GM19025 (cell line): ENCODE measurements around the gene RBP5.

Experiments
- ATAC-seq: cut with Tn5 transposase; IDR thresholded peaks from one replicate; pipeline ENCODE4 v1.9.1; 2021; ENCODE audit warnings: mild to moderate bottlenecking, low read depth, moderate library complexity; ENCODE audit not compliant: unreplicated experiment

The RBP5 gene

GRCh38 chr12:7128681-7129286, at the start of gene RBP5:
RBP5 (minus strand) TSS chr12:7128889; CDS start chr12:7128775, 114 bp downstream.
- no peak for ATAC-seq

GRCh38 chr12:7178481-7178880, 49.8 kb upstream of the RBP5 start:
- ATAC-seq = no peak

- no peak for ATAC-seq
Measured at GRCh38 chr12:7176595-7176994, 47.9 kb upstream of the RBP5 start.

GRCh38 chr12:7175493-7175892, 46.8 kb upstream of the RBP5 start:
- no peak for ATAC-seq

GRCh38 chr12:7171854-7172253, 43.2 kb upstream of the RBP5 start:
- ATAC-seq = no peak

- ATAC-seq = no peak
Measured at GRCh38 chr12:7169951-7170350, 41.3 kb upstream of the RBP5 start.

GRCh38 chr12:7162691-7163114, 34.0 kb upstream of the RBP5 start:
- ATAC-seq = no peak

- ATAC-seq = no peak
Measured at GRCh38 chr12:7161811-7162210, 33.1 kb upstream of the RBP5 start.

GRCh38 chr12:7161327-7161726, 32.6 kb upstream of the RBP5 start:
- ATAC-seq = no peak

GRCh38 chr12:7160183-7160582, 31.5 kb upstream of the RBP5 start:
- no peak for ATAC-seq

GRCh38 chr12:7158781-7159609, 30.3 kb upstream of the RBP5 start:
- no peak for ATAC-seq

- ATAC-seq = no peak
Measured at GRCh38 chr12:7157391-7157790, 28.7 kb upstream of the RBP5 start.

GRCh38 chr12:7156259-7157197, 27.8 kb upstream of the RBP5 start:
- ATAC-seq = no peak

GRCh38 chr12:7155471-7156034, 26.9 kb upstream of the RBP5 start:
- ATAC-seq = no peak

- ATAC-seq = no peak
Measured at GRCh38 chr12:7154901-7155470, 26.3 kb upstream of the RBP5 start.

- ATAC-seq = no peak
Measured at GRCh38 chr12:7154042-7154441, 25.4 kb upstream of the RBP5 start.

GRCh38 chr12:7152818-7153217, 24.1 kb upstream of the RBP5 start:
- ATAC-seq = no peak

- ATAC-seq = no peak
Measured at GRCh38 chr12:7151532-7151931, 22.8 kb upstream of the RBP5 start.

- ATAC-seq = no peak
Measured at GRCh38 chr12:7150841-7151240, 22.2 kb upstream of the RBP5 start.

- ATAC-seq = no peak
Measured at GRCh38 chr12:7150356-7150755, 21.7 kb upstream of the RBP5 start.
